ENCODE results near the gene KRTAP5-11. TPM values are rescaled to one million over a fixed set of nuclear protein-coding genes. Genes with fewer than 3 reads are reported as not detected.
"Not testable (repeated sequence)": the region's sequence is repeated elsewhere in the genome, so short reads cannot be mapped to it uniquely, and the experiment has no call there.

The KRTAP5-11 gene
- total RNA-seq, 1 experiment from 2014 or later = not detected

GRCh38 chr11:71580057-71581003, 2.3 kb downstream of the KRTAP5-11 start:
- peak; percentile 90 for TF ChIP-seq CBX3 (IDR thresholded peaks at IDR 0.05; ENCODE audit: low read depth)
- no peak for TF ChIP-seq FOSL1 (IDR thresholded peaks at IDR 0.05; ENCODE audit: low read depth)
- peak; percentile 97 for TF ChIP-seq MAX (IDR thresholded peaks at IDR 0.05)
- peak; percentile 44; the same call in 1 of the 2 replicates for TF ChIP-seq RAD21 (IDR thresholded peaks at IDR 0.05; ENCODE audit: low read depth)
- no peak for TF ChIP-seq EZH2 (IDR thresholded peaks at IDR 0.05)
- no peak for TF ChIP-seq CEBPB (IDR thresholded peaks at IDR 0.05; ENCODE audit: low read depth)
- TF ChIP-seq TCF7L2 (IDR thresholded peaks at IDR 0.05; ENCODE audit: borderline replicate concordance, extremely low read depth, insufficient read depth, insufficient read length) = peak; percentile 30
- TF ChIP-seq CTCF (IDR thresholded peaks at IDR 0.05 in 2 of 3, conservative IDR thresholded peaks at IDR 0.05 in 1 of 3; ENCODE audit: borderline replicate concordance in 1 of 3, insufficient read depth in 1 of 3, low read depth in 2 of 3, low read length in 2 of 3) = peak; percentile 76 to 91 (median 83)
- TF ChIP-seq YY1 (IDR thresholded peaks at IDR 0.05; ENCODE audit: extremely low read depth, insufficient replicate concordance, low read depth, low read length) = peak; percentile 10
- TF ChIP-seq EZH2phosphoT487 (IDR thresholded peaks at IDR 0.05; ENCODE audit: borderline replicate concordance) = no peak
- no peak for TF ChIP-seq SP1 (IDR thresholded peaks at IDR 0.05; ENCODE audit: low read depth)
- no peak for TF ChIP-seq SIN3A (IDR thresholded peaks at IDR 0.05; ENCODE audit: low read depth)
- peaks cover 0 to 4% of the 10 kb centered on the region in 2 experiments; a peak in 1 of 4 replicates for H3K4me1 ChIP-seq (ENCODE audit: control insufficient read depth in 1 of 2, insufficient read depth in 2 of 2, low read length in 2 of 2)
- H3K36me3 ChIP-seq (ENCODE audit: control insufficient read depth in 1 of 2, insufficient read depth in 2 of 2, low read length in 2 of 2) = no peaks in the 10 kb centered on the region
- H3K27ac ChIP-seq (ENCODE audit: low read depth, low read length) = no peak overlapping the region
- no TSS peak for BruUV-seq (replicated peaks)
- DNase-seq (ENCODE audit: low read depth, low spot score) = peak; percentile 48
- peak overlapping the region; percentile 79 for H2AFZ ChIP-seq (ENCODE audit: low read depth, low read length, poor library complexity, severe bottlenecking)
- peak; percentile 95 for ATAC-seq
- no peaks in the 10 kb centered on the region for H3K9me3 ChIP-seq (ENCODE audit: control insufficient read depth in 1 of 2, insufficient read depth in 1 of 2, low read depth in 1 of 2, low read length in 2 of 2)
- no peak overlapping the region for H3K4me3 ChIP-seq (replicated peaks in 1 of 2; ENCODE audit: low read depth in 1 of 2, low read length in 2 of 2)
- no peaks in the 10 kb centered on the region for H4K20me1 ChIP-seq (ENCODE audit: insufficient read depth)
- no peaks in the 10 kb centered on the region for H3K79me2 ChIP-seq (ENCODE audit: insufficient read depth, low read length)
- no peak overlapping the region for H3K9ac ChIP-seq (ENCODE audit: low read length)
- H3K9me2 ChIP-seq (ENCODE audit: insufficient read depth) = no peaks in the 10 kb centered on the region
- RAD21 ChIA-PET (ENCODE audit: low non-redundant PET in 1 of 2, low total read pairs in 2 of 2, uncharacterized antibody in 2 of 2, unreplicated experiment in 2 of 2) = no interaction called here
- H3K4me2 ChIP-seq (ENCODE audit: low read length) = peak overlapping the region; percentile 27; the same call in 1 of the 2 replicates
- H3K27me3 ChIP-seq (ENCODE audit: insufficient read depth, low read length) = peaks cover 4% of the 10 kb centered on the region; the same call in 1 of the 2 replicates
- intact Hi-C loops (cut with micrococcal nuclease) = no loop called here
- CTCF ChIA-PET = interaction anchor here (0.7 to 1.8 kb wide), 7 partner anchors 9 to 460 kb away, joined by 3 to 19 read pairs (median 4); no protein-coding TSS in a partner anchor
- POLR2A ChIA-PET = no interaction called here

- H2AFZ ChIP-seq (ENCODE audit: low read depth, low read length, poor library complexity, severe bottlenecking); H3K27ac ChIP-seq (ENCODE audit: low read depth, low read length); H3K79me2 ChIP-seq (ENCODE audit: insufficient read depth, low read length); POLR2A ChIA-PET; H3K4me1 ChIP-seq (ENCODE audit: control insufficient read depth in 1 of 2, insufficient read depth in 2 of 2, low read length in 2 of 2); H3K4me2 ChIP-seq (ENCODE audit: low read length); BruUV-seq (replicated peaks); H3K9me3 ChIP-seq (ENCODE audit: control insufficient read depth in 1 of 2, insufficient read depth in 1 of 2, low read depth in 1 of 2, low read length in 2 of 2); H3K9me2 ChIP-seq (ENCODE audit: insufficient read depth); H4K20me1 ChIP-seq (ENCODE audit: insufficient read depth); H3K36me3 ChIP-seq (ENCODE audit: control insufficient read depth in 1 of 2, insufficient read depth in 2 of 2, low read length in 2 of 2); RAD21 ChIA-PET (ENCODE audit: low non-redundant PET in 1 of 2, low total read pairs in 2 of 2, uncharacterized antibody in 2 of 2, unreplicated experiment in 2 of 2); H3K4me3 ChIP-seq (replicated peaks in 1 of 2; ENCODE audit: low read depth in 1 of 2, low read length in 2 of 2); H3K27me3 ChIP-seq (ENCODE audit: insufficient read depth, low read length); DNase-seq (ENCODE audit: low read depth, low spot score); intact Hi-C loops (cut with micrococcal nuclease); ATAC-seq; H3K9ac ChIP-seq (ENCODE audit: low read length): not testable (repeated sequence)
- CTCF ChIA-PET = interaction anchor here (0.7 to 1.8 kb wide), 7 partner anchors 10 to 459 kb away, joined by 3 to 19 read pairs (median 4); no protein-coding TSS in a partner anchor
These were observed 3.2 kb downstream of the KRTAP5-11 start for GRCh38 chr11:71579513-71579912.

Measured in HCT116 (cell line).